Stimulated activated CD4-positive, alpha-beta T cell treated with anti-CD3 and anti-CD28 coated beads, Interleukin-12 subunit alpha, Interleukin-12 subunit beta, amount 100 ng/mL, for 4 hours (primary cell): ENCODE results near the gene MRPS12.
A peak's percentile ranks its signal among the peaks of the same experiment; 100 is the strongest.
"Not testable (repeated sequence)": the region's sequence is repeated elsewhere in the genome, so short reads cannot be mapped to it uniquely, and the experiment has no call there.

ENCODE experiments used
- DNase-seq: peaks from one replicate; pipeline ENCODE4 v3.0.0-alpha.2; 2020

The MRPS12 gene

GRCh38 chr19:38912600-38913514 lies 17.9 kb upstream of the MRPS12 start:
- DNase-seq, result no peak

GRCh38 chr19:38913958-38914357 lies 16.8 kb upstream of the MRPS12 start:
- no peak for DNase-seq

GRCh38 chr19:38915329-38916321 lies 15.1 kb upstream of the MRPS12 start:
- no peak for DNase-seq

GRCh38 chr19:38917516-38917915 lies 13.2 kb upstream of the MRPS12 start:
- DNase-seq, result no peak

GRCh38 chr19:38917921-38918491 lies 12.7 kb upstream of the MRPS12 start:
- DNase-seq, result no peak

- DNase-seq, result no peak
These were observed 12.2 kb upstream of the MRPS12 start for GRCh38 chr19:38918526-38918925.

- DNase-seq, result no peak
These were observed 10.7 kb upstream of the MRPS12 start for GRCh38 chr19:38919837-38920601.

GRCh38 chr19:38920602-38921419 lies 9.9 kb upstream of the MRPS12 start:
- no peak for DNase-seq

- no peak for DNase-seq
These were observed 9.1 kb upstream of the MRPS12 start for GRCh38 chr19:38921420-38922274.

- no peak for DNase-seq
These were observed 8.3 kb upstream of the MRPS12 start for GRCh38 chr19:38922482-38922881.

GRCh38 chr19:38924388-38924787 lies 6.4 kb upstream of the MRPS12 start:
- no peak for DNase-seq

- DNase-seq, result no peak
These were observed 2.2 kb upstream of the MRPS12 start for GRCh38 chr19:38928391-38929001.

GRCh38 chr19:38929929-38930775 lies 592 bp upstream of the MRPS12 start, which contains the start of gene SARS2:
TSS of gene SARS2 (minus strand) at chr19:38930763. CDS start at chr19:38930736, 27 bp downstream.
- peak; percentile 89 for DNase-seq

- no peak for DNase-seq
These were observed 713 bp downstream of the MRPS12 start for GRCh38 chr19:38931521-38931793.

GRCh38 chr19:38932425-38933179 lies 1.9 kb downstream of the MRPS12 start:
- DNase-seq, result no peak

- DNase-seq, result no peak
These were observed 2.8 kb downstream of the MRPS12 start for GRCh38 chr19:38933544-38933943.

GRCh38 chr19:38939957-38940356 lies 9.2 kb downstream of the MRPS12 start:
- no peak for DNase-seq

- not testable (repeated sequence) for DNase-seq
These were observed 10.7 kb downstream of the MRPS12 start for GRCh38 chr19:38941466-38941865.
